ENCODE results near the gene ROCK1.

The ROCK1 gene

DNA sequence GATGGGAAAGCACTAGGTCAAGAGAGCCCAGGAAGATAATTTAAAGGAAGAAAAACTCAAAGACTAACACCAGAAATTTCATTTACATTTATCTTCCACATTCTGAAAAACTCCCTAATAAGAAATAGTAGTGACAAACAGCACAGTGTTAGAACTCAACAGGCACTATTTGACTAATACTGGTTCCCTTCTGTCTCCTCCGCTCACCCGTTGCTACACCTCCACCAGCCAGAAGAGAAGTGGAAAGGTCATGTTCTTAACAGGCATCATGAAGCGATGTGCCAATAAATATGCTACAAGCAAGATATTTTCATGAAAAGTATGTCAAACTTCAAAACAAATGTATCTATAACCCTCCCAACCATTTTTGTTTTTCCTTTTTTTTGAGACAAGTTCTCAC lies 5.7 kb downstream of the ROCK1 start:
- DNase-seq (ENCODE audit: low read depth), result no peak

DNA sequence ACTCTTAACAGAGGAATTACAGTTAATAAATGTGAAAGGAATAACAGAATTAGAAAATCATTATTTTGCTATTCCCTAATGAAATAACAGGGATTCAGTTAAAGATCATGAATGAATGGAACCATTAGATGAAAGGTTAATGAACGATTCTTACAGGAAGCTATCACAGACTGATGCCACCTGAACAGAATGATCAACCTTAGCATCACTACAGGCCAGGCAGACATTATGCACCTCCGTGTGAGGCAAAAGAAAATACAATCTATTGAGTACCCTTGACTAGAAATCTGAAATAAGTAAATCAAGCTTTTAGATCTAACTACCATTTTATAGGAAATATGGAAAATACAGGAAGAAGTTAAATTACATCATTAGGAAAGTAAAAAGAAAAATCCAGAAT lies 10.4 kb downstream of the ROCK1 start:
- DNase-seq (ENCODE audit: low read depth), result no peak

DNA sequence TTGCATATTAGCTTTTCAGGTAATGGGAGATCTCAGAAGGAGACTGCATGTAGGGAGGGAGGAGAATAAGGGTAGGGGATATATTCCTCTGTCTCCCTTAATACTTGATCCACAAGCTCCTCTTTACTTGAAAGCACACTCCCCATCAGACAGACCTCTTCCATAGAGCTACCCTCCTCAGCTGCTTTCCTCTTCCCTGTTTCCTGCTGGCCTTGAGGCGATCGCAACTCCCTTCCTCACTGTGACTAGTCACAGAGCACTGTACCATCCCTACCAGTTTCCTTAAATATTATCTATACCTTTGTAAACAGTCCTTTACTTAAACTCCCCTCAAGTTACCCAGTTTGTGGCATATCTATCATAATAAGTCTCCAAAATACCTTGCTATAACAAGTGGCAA lies 10.9 kb downstream of the ROCK1 start:
- no peak for DNase-seq (ENCODE audit: low read depth)

DNA sequence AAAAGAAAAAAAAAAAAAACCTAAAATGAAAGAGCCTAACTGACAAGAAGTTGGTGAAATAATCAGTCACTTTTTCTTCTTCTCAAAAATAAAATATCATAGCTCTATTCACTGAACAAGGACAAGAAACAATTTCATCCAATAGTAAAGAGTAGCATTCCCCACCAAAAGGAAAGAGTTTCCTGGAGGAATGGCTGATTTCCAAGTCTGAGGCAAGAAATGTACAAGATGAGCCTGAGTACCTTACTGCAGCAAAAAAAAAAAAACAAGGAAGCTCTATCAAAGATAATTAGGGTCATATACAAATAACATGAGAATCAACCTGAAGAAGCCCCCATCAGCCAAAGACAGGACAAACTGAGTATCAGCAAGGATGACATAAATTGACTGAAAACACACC lies 11.5 kb downstream of the ROCK1 start:
- DNase-seq (ENCODE audit: low read depth), result no peak

DNA sequence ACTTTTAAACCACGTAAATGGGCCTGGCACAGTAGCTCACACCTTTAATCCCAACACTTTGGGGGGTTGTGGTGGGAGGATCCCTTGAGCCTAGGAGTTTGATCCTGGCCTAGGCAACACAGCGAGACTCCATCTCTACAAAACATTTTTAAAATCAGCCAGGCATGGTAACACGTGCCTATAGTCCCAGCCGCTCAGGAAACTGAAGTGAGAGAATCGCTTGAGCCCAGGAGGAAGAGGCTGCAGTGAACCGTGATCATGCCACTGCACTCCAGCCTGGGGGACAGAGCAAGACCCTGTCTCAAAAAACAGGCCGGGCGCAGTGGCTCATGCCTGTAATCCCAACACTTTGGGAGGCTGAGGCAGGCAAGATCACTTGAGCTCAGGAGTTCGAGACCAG lies 12.2 kb downstream of the ROCK1 start:
- DNase-seq (ENCODE audit: low read depth), result no peak

DNA sequence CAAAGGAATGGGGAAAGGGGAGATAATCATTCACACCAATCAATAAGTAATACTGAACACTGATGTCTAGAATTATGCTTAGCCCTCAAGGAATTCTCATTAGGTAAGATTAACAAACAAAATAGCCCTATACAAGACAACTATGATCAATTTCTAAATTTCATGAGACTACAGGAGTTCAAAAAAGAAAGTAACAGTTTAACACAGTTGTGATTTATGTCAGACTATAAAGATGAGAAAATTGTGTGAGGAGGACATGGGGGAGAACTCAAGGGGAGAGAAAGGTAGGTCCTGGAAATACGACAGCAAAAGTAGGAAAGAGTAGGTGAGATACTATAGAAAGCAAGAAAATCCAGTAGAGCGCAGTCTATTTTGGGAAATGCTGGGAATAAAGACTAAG lies 14.9 kb downstream of the ROCK1 start:
- no peak for DNase-seq (ENCODE audit: low read depth)

DNA sequence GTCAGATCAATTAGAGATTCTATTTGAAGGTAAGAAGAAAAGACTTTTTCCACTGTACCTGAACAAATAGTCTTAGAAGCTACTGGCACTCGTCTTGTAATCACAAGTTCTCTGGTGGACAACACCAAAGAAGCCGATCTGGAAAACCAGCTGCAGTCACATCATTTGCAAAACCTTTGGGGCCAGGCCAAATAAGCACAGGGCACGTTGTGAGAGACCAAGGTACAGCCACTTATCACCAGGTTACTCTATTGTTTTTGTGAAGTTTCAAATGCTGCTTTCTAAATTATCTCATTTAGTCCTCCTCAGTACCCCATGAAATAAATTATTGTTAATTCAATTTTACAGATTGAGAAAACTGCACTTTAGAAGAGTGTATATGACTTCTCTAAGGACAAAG lies 18.5 kb downstream of the ROCK1 start:
- DNase-seq (ENCODE audit: low read depth), result no peak

DNA sequence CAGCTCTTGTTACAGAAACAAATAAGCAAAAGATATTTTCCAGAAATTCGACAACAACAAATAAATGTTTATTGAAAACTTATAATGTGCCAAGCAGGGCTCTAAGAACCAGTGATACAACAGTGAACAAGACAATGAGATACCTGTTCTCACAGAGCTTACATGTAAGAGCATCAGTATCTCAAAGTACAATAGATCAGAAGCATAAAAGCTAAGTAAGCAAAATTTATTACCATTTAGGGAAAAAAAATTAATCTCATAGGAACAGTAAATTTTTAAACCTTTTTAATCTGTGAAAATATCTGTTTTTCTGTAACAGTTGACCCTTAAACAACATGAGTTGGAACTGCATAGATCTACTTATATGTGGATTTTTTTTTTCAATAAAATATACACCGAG lies 20.9 kb downstream of the ROCK1 start:
- DNase-seq (ENCODE audit: low read depth), result no peak

DNA sequence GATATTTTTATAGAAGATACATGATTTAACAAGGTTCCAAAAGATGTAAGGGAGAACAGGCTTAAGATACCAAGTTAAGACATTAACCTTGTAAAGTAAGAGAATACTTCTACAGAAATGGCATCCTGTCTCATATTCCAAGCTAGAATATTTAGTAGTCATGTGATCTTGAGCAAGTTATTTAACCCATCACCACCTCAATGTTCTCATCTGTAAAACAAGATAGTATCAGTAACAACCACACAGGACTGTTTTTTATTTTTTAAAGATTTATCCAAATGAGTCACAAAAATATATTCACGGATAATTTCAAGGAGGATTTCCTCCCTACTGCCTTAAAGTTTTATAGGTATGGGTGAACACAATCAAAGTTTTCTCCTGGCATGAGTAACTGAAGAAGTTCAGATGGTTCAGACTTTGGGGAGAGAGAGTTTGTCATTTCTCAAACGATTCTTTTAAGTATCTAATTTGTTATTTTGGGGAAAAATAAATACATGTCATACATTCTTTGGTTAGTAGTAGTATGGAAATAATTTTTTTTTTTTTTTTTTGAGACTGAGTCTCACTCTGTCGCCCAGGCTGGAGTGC lies 25.9 kb downstream of the ROCK1 start:
- DNase-seq (ENCODE audit: low read depth), result no peak

DNA sequence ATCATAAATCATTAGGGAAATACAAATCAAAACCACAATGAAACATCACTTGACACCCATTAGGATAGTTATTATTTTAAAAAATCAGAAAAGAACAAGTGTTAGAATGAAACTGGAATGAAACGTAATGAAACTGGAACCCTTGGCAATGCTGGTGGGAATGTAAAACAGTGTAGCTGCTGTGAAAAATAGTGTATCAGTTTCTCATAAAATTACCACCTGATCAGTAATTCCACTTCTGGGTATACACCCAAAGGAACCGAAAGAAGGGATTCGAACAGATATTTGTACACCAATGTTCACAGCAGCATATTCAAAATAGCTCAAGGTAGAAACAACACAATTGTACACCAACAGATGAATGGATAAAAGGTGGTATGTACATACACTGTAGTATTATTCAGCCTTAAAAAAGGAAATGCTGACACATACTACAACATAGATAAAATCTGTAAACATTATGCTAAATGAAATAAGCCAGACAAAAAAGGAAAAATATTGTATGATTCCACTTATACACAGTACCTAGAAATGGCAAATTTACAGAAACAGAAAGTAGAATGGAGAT lies 27.0 kb downstream of the ROCK1 start:
- no peak for DNase-seq (ENCODE audit: low read depth)

DNA sequence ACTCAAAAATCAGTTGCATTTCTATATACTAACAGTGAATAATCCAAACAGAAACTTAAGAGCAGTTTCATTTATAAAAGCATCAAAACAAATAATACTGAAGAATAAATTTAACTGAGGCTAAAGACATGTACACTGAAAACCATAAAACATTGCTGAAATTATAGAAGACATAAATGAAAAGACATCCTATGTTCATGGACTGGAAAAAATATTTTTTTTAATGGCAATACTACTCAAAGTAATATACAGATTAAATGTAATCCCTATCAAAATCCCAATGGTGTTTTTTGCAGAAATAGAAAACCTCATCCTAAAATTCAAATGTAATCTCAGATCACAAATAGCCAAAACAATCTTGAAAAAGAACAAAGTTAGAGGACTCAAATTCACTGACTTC lies 28.6 kb downstream of the ROCK1 start:
- DNase-seq (ENCODE audit: low read depth), result no peak

DNA sequence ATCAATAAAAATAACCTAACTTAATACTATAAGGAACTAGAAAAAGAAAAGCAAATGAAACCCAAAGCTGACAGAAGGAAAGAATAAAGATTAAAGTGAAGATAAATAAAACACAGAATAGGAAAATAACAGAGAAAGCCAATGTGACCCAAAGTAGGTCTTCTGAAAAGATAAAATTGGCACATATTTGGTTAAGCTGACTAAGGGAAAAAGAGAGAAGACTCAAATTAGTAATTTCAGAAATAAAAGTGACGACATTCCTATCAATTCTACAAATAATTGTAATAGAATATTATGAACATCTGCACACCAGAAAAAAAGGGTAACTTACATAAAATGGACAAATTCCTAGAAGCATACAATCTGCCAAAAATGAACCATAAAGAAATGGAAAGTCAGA lies 30.2 kb downstream of the ROCK1 start:
- DNase-seq (ENCODE audit: low read depth), result no peak

DNA sequence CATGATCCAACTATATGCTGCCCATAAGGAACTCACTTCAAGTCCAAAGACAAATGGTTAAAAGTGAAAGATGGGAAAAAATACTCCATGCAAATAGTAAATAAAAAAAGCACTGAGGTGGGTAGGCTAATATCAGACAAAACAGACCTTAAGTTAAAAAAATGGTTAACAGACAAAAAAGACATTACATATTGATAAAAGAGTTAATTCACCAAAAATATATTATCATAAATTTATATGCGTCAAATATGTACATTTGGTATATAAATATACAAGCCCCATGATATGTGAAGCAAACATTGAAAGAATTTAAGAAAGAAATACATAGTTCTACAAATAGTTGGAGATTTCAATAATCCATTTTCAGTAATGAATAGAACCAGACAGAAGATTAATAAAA lies 31.0 kb downstream of the ROCK1 start:
- no peak for DNase-seq (ENCODE audit: low read depth)

DNA sequence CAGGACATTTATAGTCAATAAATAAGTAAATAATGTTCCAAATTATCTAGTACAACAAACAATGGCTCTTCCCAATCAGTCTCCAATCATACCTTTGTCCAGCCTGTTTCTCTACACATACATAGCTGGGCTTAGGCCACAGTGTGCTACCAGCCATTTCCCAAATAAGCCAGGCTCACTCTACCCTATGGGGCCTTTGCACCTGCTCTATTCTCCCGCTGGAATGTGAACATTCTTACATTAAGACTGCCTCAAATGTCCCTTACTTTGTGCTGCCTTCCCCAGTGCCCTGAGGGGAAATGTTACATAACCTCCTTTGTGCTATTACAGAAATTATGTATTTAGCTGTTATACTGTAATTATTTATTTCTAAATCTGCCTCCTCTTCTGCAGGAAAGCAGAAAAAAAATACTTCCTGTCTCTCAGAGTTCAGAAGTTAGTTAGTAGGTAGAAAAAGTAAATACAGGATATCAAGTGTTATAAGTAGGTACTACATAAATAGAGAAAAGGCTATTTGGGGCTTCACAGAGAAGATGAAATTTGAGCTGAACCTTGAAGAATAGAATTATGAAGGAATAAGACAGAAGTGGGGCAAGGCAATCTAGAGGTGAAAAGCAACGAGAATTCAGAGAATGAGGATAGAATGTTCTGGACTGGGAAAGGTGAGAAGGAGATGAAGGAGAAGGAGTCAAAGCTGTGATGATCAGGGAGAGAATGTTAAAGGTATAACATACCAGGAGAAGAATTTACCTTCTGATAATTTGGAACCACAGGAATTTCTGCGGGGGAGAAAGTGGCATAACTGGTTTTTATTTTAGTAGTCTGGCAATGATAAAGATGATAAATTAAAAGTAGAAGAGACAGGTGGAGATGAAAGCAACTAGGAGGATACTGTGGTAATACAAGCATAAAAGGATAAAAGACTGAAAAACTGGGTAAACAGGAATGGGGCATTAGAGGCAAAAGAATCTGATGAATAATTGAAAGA lies 37.0 kb downstream of the ROCK1 start:
- DNase-seq (ENCODE audit: low read depth), result no peak

DNA sequence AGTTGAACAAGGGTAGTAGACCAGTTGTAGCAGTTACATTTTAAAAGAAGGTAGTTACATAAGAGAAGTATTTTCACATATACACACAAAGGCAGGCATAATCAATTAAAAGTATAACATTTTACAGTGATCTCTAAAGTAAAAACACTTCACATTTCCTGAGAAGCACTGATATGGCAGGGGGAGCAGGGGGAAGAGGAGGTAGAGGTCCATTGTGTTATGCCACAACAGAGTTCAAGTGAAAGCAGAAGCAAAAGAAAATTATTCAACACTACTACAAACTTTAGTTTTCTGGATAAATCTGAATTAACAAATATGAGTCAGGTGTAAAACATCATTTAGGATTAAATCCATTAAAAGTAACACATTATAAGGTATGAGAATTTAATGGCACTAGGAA lies 38.4 kb downstream of the ROCK1 start:
- DNase-seq (ENCODE audit: low read depth), result no peak

DNA sequence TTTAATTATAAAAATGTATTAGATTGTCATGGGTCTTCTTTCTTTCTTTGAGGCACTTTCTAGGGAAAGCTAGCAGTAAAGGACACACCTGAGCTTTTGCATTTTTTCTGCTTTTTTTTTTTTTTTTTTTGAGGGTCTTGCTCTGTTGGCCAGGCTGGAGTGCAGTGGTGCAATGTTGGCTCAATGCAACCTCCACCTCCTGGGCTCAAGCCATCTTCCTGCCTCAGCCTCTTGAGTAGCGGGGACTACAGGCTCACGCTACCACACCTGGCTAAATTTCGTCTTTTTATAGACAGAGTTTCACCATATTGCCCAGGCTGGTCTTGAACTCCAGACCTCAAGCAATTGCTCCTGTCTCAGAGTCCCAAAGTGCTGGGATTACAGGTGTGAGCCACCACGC lies 40.5 kb downstream of the ROCK1 start:
- no peak for DNase-seq (ENCODE audit: low read depth)

DNA sequence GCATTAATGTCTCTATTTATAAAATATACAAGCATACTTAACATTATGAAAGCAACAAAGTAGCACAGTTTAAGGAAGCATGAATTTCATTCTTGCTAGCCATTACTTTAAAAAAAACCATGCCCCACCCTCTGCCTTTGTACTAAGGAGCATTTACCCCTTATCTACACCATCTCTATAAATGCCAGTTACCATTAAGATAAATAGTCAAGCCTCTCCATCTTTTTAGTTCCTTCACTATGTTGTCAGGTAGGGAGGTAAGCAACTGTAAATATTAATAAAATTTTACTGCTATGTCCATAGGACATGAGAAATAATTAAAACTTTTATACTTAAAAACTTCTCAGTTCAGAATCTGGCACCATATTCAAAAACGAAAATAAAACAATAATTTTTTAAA lies 42.1 kb downstream of the ROCK1 start:
- no peak for DNase-seq (ENCODE audit: low read depth)

DNA sequence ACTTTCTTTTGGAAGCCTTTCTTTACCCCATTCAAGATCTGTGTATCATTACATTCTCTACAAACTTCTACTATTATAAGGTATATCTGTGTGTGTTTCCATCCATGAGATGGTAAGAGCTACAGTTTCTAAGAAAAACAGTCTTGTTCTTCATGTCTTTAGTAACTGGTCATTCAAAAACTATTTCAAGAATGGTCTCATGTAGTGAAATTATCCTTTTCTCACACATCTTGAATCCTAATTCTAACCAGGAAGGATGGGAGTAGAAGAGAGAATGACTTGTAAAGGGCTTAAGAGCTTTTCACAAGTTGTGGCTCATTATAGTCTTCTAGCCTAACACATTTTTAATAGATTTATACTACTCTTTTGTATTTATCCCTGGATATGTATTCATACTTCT lies 47.3 kb downstream of the ROCK1 start:
- no peak for DNase-seq (ENCODE audit: low read depth)

DNA sequence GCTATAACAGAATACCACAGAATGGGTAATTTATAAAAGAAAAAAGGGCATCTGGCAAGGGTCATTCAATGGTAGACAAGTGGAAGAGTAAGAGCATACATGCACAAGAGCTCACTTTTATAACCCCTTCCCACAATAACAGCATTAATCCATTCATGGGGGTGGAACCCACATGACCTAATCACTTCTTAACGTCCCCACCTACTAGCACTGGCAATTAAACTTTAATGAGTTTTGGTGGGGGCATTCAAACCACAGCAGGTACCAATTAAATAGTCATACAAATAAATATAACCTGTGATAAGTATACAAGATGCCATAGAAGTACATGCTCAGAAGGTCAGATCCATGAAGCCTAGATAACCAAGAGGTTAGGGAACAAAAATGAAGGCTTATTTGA lies 48.6 kb downstream of the ROCK1 start:
- DNase-seq (ENCODE audit: low read depth), result no peak

DNA sequence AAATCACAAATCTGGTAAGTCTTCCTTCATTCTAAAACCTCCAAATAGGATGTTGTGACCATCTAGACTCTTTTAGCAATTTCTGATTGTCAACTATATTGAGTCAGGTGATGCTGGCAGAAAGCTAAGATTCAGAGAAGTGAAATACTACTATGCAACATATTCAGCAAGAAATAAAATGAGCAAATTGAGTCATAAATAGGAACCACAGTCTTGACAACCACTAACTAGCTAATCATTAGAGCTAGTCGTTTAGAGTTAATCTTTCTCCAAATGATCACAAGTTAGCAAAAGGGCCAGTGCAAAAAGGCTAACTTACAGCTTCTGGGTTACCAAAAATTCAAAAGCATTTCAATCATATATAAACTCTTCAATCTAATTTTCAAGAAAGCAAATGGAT lies 54.5 kb downstream of the ROCK1 start:
- DNase-seq (ENCODE audit: low read depth), result no peak

DNA sequence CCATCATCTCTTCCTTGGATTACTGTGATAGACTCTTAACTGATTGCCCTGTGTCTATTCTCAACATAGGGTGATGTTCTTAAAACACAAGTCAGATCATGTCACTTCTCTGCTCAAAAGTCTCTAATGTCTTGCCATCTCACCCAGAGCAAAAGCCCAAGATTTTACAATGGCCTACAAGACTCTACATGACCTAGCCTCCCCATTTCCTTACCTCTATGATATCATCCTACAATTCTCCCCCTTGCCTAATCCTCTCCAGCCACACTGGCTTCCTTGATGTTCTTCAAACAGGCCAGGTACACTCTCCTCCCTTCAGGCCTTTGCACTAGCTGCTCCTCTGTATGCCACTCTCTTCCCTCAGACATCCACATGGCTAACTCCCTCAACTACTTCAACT lies 55.1 kb downstream of the ROCK1 start:
- DNase-seq (ENCODE audit: low read depth), result no peak

DNA sequence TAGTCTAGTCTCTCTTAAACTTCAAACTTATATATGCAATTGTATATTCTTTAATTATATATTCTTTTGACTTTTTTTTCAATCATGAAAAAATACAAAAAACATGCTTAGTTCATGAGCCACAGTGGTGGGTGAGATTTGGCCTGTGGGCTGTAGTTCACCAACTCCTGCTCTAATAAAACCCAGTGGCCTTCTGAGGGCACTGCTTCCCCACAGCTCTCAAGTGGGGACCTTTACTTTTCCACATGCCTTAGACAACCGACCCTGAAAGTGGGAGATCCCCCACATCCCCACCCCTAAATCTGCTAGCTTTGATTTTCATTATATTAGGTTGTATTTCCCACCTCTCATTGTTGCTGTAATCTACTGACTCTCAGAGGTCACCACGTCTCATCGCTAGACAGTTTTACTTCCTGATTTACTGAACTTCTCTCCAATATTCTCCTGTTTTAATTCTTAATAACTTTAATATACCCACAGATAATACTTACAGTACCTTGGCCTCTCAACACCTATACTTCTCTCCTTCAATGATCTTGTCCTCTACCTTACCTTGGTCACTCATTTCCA lies 57.3 kb downstream of the ROCK1 start:
- DNase-seq (ENCODE audit: low read depth), result no peak

DNA sequence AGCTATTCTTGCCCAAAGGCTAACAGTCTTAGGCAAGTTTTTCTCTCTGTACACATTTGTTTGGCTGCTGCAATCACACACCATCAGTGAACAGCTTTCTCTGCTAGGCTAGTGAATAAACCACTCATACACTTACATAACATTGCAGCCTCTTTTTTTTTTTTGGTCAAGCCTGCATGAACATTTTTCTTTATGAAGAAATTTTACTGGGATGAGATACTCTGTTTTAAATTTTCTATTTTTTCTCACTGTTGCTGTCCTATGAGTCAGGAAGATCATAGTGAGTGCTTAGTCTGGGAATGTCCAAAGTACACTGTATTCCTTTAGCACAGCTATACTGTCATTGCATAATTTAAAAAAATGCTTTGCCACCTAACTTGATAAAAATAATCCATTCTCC lies 58.5 kb downstream of the ROCK1 start:
- no peak for DNase-seq (ENCODE audit: low read depth)
